Activated naive CD4-positive, alpha-beta T cell treated with Interleukin-2 at 50 U/mL for 16 hours (primary cell): Measurements from ENCODE around the gene PPIF.
A peak's percentile ranks its signal among the peaks of the same experiment; 100 is the strongest.
"Not testable (repeated sequence)": the region's sequence is repeated elsewhere in the genome, so short reads cannot be mapped to it uniquely, and the experiment has no call there.

Experiments used
- DNase-seq: peaks from one replicate; pipeline ENCODE4 v3.0.0-alpha.2; 2020

PPIF gene

GRCh38 chr10:79332610-79333315 is 14.5 kb upstream of the PPIF start:
- DNase-seq, result not testable (repeated sequence)

- DNase-seq, result no peak
Observed at GRCh38 chr10:79333513-79333912, 13.8 kb upstream of the PPIF start.

GRCh38 chr10:79334573-79334972 is 12.7 kb upstream of the PPIF start:
- no peak for DNase-seq

GRCh38 chr10:79335094-79335469 is 12.2 kb upstream of the PPIF start:
- no peak for DNase-seq

- no peak for DNase-seq
Observed at GRCh38 chr10:79335470-79336235, 11.6 kb upstream of the PPIF start.

- DNase-seq, result no peak
Observed at GRCh38 chr10:79336276-79336675, 11.0 kb upstream of the PPIF start.

GRCh38 chr10:79336739-79337138 is 10.5 kb upstream of the PPIF start:
- DNase-seq, result no peak

GRCh38 chr10:79337783-79338469 is 9.3 kb upstream of the PPIF start:
- not testable (repeated sequence) for DNase-seq

GRCh38 chr10:79339266-79339665 is 8.0 kb upstream of the PPIF start:
- no peak for DNase-seq

- DNase-seq, result no peak
Observed at GRCh38 chr10:79340646-79341244, 6.5 kb upstream of the PPIF start.

GRCh38 chr10:79342295-79342761 is 4.9 kb upstream of the PPIF start:
- DNase-seq, result no peak

GRCh38 chr10:79342811-79343561 is 4.3 kb upstream of the PPIF start:
- DNase-seq, result no peak

GRCh38 chr10:79344502-79345195 is 2.6 kb upstream of the PPIF start:
- DNase-seq, result no peak

- DNase-seq, result no peak
Observed at GRCh38 chr10:79345241-79346011, 1.8 kb upstream of the PPIF start.

- no peak for DNase-seq
Observed at GRCh38 chr10:79346012-79346340, 1.3 kb upstream of the PPIF start.

GRCh38 chr10:79346388-79347225 is 662 bp upstream of the PPIF start:
- DNase-seq, result no peak

- DNase-seq, result peak; percentile 82
Observed at GRCh38 chr10:79347894-79348639, 798 bp downstream of the PPIF start.

GRCh38 chr10:79348640-79348988 is 1.3 kb downstream of the PPIF start:
- DNase-seq, result no peak

GRCh38 chr10:79349072-79349491 is 1.8 kb downstream of the PPIF start:
- DNase-seq, result no peak
